Measurements from ENCODE around the gene YPEL2. TPM values are rescaled to one million over a fixed set of nuclear protein-coding genes. Genes with fewer than 3 reads are reported as not detected.

YPEL2 gene
- polyA plus RNA-seq, 1 donor (not counting 4 experiments of a cell fraction or from before 2014, with no cell fraction given), result 4.6 TPM

GRCh38 chr17:59436900-59437299 is 105.4 kb downstream of the YPEL2 start:
- TF ChIP-seq EZH2 (IDR thresholded peaks at IDR 0.05; ENCODE audit: low read length) (no peak), CTCF (optimal IDR thresholded peaks at IDR 0.05 in 1 of 3, IDR thresholded peaks at IDR 0.05 in 1 of 3, conservative IDR thresholded peaks at IDR 0.05 in 1 of 3; ENCODE audit: extremely low read depth in 1 of 3, insufficient read depth in 2 of 3, low read length in 3 of 3) (no peak)
- Histone ChIP-seq H3K9me1 (ENCODE audit: control insufficient read depth, extremely low read depth, insufficient read depth, low read length) (no peaks in the 10 kb centered on the region), H3K27ac (ENCODE audit: control insufficient read depth, insufficient read depth, low read length) (no peak overlapping the region), H2AFZ (ENCODE audit: control insufficient read depth, low read length) (no peak overlapping the region), H3K4me3 (ENCODE audit: control insufficient read depth in 2 of 3, extremely low read depth in 1 of 3, insufficient read depth in 2 of 3, low read depth in 1 of 3, low read length in 3 of 3) (no peak overlapping the region), H3K4me1 (ENCODE audit: control insufficient read depth, extremely low read depth, insufficient read depth, low read length) (peaks cover 8% of the 10 kb centered on the region), H3K79me2 (ENCODE audit: control insufficient read depth, insufficient read depth, low read length) (no peaks in the 10 kb centered on the region), H3K4me2 (ENCODE audit: control insufficient read depth, extremely low read depth, insufficient read depth, low read depth, low read length) (no peak overlapping the region), H3K36me3 (ENCODE audit: control insufficient read depth in 2 of 2, extremely low read depth in 1 of 2, insufficient read depth in 2 of 2, low read length in 2 of 2) (no peaks in the 10 kb centered on the region), H4K20me1 (ENCODE audit: control insufficient read depth, extremely low read depth, insufficient read depth, low read length) (no peaks in the 10 kb centered on the region), H3K27me3 (ENCODE audit: control insufficient read depth, extremely low read depth, insufficient read depth, low read length) (no peaks in the 10 kb centered on the region), H3K9me3 (ENCODE audit: control insufficient read depth, low read depth, low read length) (no peaks in the 10 kb centered on the region), H3K9ac (ENCODE audit: control insufficient read depth, extremely low read depth, insufficient read depth, low read length) (no peak overlapping the region)
- DNase-seq (ENCODE audit: low read depth, low spot score) (no peak), FAIRE-seq (no peak)
- dilution Hi-C loops (cut with MboI; ENCODE audit: extremely low pct_ligation_motif_present, low sequenced_read_pairs), result loop anchor here (25.0 kb wide), 1 partner anchor 100 kb away; the partner anchor contains the start of gene YPEL2

- peaks cover 8% of the 10 kb centered on the region for H3K4me1 ChIP-seq (ENCODE audit: control insufficient read depth, extremely low read depth, insufficient read depth, low read length)
- no peaks in the 10 kb centered on the region for H3K9me1 ChIP-seq (ENCODE audit: control insufficient read depth, extremely low read depth, insufficient read depth, low read length)
- no peak overlapping the region for H3K9ac ChIP-seq (ENCODE audit: control insufficient read depth, extremely low read depth, insufficient read depth, low read length)
- H4K20me1 ChIP-seq (ENCODE audit: control insufficient read depth, extremely low read depth, insufficient read depth, low read length), result no peaks in the 10 kb centered on the region
- H3K36me3 ChIP-seq (ENCODE audit: control insufficient read depth in 2 of 2, extremely low read depth in 1 of 2, insufficient read depth in 2 of 2, low read length in 2 of 2), result no peaks in the 10 kb centered on the region
- no peak for TF ChIP-seq EZH2 (IDR thresholded peaks at IDR 0.05; ENCODE audit: low read length)
- no peak for TF ChIP-seq CTCF (optimal IDR thresholded peaks at IDR 0.05 in 1 of 3, IDR thresholded peaks at IDR 0.05 in 1 of 3, conservative IDR thresholded peaks at IDR 0.05 in 1 of 3; ENCODE audit: extremely low read depth in 1 of 3, insufficient read depth in 2 of 3, low read length in 3 of 3)
- dilution Hi-C loops (cut with MboI; ENCODE audit: extremely low pct_ligation_motif_present, low sequenced_read_pairs), result loop anchor here (25.0 kb wide), 1 partner anchor 101 kb away; the partner anchor contains the start of gene YPEL2
- no peak overlapping the region for H3K4me2 ChIP-seq (ENCODE audit: control insufficient read depth, extremely low read depth, insufficient read depth, low read depth, low read length)
- DNase-seq (ENCODE audit: low read depth, low spot score), result no peak
- H2AFZ ChIP-seq (ENCODE audit: control insufficient read depth, low read length), result no peak overlapping the region
- no peaks in the 10 kb centered on the region for H3K27me3 ChIP-seq (ENCODE audit: control insufficient read depth, extremely low read depth, insufficient read depth, low read length)
- H3K4me3 ChIP-seq (ENCODE audit: control insufficient read depth in 2 of 3, extremely low read depth in 1 of 3, insufficient read depth in 2 of 3, low read depth in 1 of 3, low read length in 3 of 3), result no peak overlapping the region
- no peak for FAIRE-seq
- H3K79me2 ChIP-seq (ENCODE audit: control insufficient read depth, insufficient read depth, low read length), result no peaks in the 10 kb centered on the region
- no peaks in the 10 kb centered on the region for H3K9me3 ChIP-seq (ENCODE audit: control insufficient read depth, low read depth, low read length)
- no peak overlapping the region for H3K27ac ChIP-seq (ENCODE audit: control insufficient read depth, insufficient read depth, low read length)
Observed at GRCh38 chr17:59437791-59438281, 106.4 kb downstream of the YPEL2 start.

Measured in keratinocyte (primary cell).